NCI-H1417 (cell line): ENCODE measurements around the gene ZRANB1.
A peak's percentile ranks its signal among the peaks of the same experiment; 100 is the strongest.

Experiments used
- DNase-seq, 3 experiments: peaks; one replicate each; lab custom pipeline; 2025; lab: John Stamatoyannopoulos, UW

The ZRANB1 gene

DNA sequence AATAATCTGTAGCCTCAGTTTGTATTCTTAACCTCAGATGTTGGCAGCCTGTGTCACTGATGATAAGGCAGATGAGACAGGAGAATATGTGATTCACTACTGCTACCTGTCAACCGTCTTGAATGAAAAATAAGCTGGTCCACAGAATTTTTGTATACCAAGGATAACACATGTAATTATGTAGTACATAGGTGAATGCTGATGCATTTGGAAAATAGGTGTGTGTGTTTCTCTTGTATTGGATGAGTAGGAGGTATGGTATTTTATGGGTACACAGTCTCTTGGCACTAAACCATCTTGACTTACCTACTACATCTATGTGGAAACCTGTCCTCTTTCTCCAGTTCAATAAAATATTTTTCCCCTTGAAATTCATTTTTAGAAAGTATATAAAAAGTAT lies 20.7 kb upstream of the ZRANB1 start:
- DNase-seq, result no peak

DNA sequence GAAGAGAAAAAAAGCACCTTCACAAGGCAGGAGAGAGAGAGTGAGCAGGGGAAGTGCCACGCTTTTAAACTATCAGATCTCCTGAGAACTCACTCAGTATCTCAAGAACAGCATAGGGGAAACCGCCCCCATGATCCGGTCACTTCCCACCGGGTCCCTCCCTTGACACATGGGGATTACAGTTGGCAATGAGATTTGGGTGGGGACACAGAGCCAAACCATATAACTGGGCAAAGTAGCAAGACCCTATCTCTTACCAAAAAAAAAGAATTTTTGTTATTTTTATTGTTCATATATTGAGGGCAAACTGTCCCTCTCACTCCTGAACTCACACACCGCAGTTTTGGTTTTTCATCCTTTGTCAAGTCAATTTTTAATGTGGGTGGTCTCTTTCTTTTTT lies 18.2 kb upstream of the ZRANB1 start:
- DNase-seq, result no peak

DNA sequence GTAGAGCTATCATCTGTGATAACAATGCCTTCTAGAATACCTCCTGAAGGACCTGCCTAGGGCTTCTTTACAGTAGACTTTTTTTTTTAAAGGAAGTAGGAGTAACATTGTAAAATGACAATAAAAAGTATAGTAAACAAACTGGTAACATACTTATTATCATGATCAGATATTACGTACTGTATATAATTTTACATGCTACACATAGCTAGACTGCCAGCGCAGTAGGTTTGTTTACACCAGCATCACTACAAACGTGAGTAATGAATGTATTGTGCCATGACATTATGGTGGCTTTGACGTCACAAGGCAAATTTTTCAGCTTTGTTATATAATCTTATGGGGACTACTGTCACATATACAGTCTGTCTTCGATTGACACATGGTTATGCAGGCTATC lies 15.4 kb upstream of the ZRANB1 start:
- no peak for DNase-seq

DNA sequence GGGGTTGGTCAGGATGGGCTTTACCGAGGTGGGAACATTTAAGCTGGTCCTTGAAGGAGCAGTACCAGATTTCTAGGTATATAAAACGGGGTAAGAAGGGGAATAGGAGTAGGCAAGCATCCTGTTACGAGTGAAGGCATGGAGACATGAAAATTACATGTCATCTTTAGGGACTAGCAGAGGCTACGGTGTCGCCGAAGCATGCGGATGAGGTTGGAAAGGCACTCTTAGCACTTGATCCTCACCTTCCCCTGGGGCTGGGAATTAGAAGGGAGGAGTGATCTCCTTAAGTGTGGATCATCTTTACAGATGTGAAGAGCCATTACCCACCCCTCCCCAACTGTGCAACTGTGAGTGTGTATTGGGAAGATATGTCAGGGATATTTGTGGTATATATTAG lies 13.8 kb upstream of the ZRANB1 start:
- peak in 1 of 3 experiments; percentile 10 for DNase-seq

DNA sequence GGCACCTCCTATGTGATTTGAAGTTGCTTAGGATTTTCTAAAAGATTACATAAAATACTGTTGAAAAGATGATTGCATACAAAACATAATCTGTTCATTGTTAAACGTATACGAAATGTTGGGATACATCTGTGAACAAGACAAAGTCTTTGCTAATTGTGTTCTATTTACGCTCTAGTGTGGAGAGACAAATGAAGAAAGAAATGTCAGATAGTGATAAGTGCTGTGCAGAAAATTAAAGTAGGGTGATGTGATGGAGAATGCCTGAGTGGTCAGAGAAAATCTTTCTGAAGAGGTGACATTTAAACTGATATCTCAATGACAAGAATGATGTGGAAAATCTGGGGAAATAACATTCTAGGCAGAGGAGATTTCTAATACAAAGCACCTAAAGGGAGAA lies 13.4 kb upstream of the ZRANB1 start:
- DNase-seq, result no peak

DNA sequence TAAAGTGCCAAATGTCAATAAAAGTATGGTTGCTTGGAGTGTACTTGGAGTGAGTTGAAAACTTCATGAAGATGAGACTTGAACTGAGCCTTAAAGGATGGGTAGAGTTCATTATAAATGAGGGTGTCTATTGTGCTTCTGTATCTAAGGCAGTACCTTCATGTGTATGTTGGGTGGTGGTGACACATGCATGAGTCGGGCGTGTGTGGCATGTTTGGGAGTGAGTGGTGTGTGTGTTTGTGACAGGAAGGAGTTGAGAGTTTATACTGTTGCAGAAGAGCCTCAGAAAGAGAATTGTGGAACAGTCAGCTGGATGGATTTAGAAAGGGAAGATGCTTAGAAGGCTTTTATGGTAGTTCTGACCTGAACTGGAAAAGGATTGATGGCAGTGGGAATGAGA lies 6.0 kb upstream of the ZRANB1 start:
- DNase-seq, result no peak

DNA sequence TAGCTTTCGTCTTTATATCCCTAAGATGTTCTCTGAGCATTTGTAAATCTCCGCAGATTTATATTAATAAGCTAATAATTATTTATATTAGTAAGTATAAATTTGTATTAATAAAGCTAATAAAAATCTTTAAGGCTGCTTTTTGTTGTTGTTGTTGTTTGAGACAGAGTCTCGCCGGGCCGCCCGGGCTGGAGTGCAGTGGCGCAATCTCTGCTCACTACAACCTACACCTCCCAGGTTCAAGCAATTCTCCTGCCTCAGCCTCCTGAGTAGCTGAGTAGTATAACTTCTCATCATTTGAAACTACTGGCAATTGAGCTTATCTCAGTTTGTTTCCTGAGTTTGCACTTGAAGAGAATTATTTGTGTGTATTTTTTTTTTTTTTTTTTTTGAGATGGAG lies 5.1 kb upstream of the ZRANB1 start:
- DNase-seq, result no peak

DNA sequence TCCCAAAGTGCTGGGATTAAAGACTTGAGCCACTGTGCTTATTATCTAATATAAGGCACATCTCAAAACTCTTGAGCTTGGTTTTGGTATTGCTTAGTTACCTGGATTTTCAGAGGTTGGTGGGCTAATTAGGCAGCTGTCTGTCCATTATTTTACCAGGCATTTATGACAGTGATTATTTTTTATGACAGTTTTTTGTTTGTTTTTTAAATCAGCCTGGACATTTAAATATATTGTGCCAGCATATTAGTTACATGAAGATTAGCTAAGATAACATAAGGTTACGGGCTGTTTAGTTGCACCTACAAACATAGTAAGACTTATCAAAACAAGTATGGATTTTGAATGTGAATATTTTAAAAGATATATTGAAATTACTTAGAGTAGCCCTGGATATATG lies 2.6 kb upstream of the ZRANB1 start:
- peak in 2 of 3 experiments; percentile 4 to 66 for DNase-seq

DNA sequence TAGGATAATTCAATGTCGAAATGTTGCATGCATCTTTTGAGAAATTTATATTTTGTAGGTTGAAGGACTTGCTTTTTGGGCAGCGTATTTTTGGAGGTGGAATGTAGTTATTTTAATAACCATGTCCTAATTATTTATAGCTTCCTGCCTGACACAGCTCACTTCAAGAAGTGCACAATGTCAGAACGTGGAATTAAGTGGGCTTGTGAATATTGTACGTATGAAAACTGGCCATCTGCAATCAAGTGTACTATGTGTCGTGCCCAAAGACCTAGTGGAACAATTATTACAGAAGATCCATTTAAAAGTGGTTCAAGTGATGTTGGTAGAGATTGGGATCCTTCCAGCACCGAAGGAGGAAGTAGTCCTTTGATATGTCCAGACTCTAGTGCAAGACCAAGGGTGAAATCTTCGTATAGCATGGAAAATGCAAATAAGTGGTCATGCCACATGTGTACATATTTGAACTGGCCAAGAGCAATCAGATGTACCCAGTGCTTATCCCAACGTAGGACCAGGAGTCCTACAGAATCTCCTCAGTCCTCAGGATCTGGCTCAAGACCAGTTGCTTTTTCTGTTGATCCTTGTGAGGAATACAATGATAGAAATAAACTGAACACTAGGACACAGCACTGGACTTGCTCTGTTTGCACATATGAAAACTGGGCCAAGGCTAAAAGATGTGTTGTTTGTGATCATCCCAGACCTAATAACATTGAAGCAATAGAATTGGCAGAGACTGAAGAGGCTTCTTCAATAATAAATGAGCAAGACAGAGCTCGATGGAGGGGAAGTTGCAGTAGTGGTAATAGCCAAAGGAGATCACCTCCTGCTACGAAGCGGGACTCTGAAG lies 620 bp downstream of the ZRANB1 start:
- no peak for DNase-seq

DNA sequence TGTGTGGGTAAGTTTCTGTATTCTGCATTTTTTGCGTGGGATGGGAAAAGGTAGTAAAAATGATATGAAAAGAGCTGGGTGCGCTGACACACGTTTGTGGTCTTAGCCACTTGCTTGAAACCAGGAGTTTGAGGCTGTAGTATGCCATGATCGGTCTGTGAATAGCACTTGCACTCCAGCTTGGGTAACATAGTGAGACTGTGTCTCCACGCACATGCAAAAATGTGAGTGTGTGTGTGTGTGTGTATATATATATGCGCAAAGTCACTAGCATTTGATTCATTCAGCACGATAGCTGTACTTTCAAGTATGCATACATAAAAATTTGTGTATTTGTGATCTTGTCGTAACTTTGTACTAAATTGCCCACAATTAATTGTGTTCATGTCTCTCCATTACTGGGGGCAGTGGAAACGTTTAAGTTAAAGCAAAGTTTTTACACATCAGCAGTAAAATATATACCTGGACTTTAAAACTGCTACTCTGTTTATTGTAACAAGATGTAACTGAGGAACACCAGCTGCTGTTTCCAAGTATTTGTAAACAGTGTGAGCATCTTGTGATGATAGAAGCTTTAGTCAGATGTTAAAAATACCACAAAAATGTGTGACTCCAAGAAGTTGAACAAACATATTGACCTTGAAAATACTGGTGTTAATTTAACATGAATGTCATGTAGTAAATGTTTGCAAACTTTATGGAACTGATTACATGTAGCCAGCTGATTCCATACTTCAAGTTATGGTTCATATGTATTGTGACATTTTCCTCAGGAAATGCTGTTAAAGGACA lies 1.6 kb downstream of the ZRANB1 start:
- DNase-seq, result no peak

DNA sequence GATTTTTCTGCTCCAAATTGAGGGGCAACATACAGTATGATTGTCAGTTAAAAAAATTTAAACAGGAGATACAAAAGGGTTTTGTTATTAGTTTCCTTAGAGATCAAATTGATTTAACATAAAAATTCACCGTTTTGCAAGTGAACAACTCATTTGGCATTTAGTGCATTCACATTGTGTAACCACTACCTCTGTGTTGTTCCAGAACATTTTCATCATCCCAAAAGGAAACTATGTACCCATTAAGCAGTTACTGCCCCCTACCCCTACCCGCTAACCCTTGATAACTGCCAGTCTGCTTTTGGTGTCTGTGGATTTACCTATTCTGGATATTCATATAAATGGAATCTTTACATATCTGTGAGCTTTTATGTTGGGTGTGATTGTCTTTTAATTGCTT lies 3.1 kb downstream of the ZRANB1 start:
- DNase-seq, result no peak

DNA sequence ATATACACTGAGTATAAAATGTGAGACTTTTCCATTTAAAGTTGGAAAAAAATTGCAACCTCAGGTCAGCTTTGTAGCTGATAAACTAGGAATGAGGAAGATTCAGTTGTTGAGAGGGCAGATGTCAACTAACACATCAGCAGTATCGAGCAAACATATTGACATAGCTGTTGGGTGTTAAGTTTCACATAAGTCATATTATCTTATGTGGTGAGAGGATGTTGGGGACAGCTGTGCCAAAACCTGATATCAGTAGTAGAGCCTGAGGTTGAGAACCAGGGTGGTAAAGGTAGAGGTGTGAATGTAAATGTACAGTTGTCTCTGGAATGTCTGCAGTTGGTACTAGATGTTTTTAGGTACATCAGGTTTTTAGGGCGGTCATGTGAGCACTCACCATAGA lies 5.0 kb downstream of the ZRANB1 start:
- peak in 1 of 3 experiments; percentile 41 for DNase-seq

DNA sequence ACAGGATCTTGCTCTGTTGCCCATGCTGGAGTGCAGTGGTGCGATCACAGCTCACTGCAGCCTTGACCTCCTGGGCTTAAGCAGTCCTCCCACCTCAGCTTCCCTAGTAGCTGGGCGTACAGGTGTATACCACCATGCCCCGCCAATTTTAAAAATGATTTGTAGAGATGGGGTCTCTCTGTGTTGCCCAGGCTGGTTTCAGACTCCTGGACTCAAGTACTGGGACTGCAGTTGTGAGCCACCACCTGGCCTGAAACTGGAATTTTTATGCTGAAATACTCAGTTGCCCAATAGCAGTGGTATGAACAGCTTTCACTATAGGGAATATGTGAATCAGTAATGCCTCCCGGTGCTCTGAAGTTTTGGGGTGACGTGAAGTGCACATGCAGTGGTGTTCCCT lies 7.6 kb downstream of the ZRANB1 start:
- DNase-seq, result no peak

DNA sequence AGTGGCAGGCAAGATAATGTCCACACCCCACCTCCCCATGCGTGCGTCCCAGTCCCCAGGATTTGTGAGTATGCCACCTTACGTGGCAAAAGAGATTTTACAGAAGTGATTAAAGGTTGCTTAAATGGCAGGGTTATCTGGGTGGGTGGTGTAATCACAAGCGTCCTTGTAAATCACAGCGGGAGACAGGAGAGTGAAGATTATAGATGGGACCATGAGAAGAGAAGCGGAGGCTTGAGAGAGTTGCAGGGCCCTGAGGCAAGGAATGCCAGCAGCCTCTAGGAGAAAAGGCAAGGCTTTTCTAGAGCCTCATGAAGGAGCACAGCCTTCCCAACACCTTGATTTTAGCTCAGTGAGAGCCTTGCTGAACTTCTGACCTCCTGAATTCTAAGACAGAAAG lies 10.2 kb downstream of the ZRANB1 start:
- no peak for DNase-seq

DNA sequence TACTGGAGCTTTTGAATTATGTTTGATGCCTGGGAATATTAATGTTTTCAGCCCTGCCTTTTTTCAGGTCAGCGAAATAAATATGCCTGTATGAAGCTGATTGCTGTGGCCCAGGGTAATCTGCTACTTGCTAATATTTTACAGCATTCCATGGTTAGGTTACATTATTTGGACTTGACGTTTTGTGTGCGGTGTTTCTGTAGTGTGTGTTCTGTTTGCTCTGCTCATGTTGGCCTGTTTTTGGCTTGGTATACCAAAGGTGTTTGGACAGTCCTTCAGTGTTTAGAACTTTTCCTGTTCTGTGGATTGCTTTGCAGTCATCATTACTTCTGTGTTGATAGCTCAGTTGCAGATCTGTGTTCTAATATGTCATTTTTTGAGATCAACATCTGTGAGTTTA lies 11.5 kb downstream of the ZRANB1 start:
- DNase-seq, result no peak

DNA sequence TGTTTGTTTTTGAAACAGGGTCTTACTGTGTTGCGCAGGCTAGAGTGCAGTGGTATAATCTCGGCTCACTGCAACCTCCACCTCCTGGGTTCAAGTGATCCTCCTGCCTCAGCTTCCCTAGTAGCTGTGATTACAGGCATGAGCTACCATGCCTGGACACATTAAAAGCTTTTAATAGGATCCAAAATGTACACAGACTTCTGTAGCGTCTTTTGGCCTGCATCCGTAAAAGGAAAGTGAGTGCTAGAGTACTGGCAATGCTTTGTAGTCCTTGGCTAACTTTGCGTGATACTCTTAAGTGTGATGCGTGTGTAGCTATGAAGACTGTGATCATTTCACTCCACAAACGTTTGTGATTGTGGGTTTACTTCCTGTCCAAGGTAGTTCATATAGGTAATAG lies 13.3 kb downstream of the ZRANB1 start:
- DNase-seq, result no peak

DNA sequence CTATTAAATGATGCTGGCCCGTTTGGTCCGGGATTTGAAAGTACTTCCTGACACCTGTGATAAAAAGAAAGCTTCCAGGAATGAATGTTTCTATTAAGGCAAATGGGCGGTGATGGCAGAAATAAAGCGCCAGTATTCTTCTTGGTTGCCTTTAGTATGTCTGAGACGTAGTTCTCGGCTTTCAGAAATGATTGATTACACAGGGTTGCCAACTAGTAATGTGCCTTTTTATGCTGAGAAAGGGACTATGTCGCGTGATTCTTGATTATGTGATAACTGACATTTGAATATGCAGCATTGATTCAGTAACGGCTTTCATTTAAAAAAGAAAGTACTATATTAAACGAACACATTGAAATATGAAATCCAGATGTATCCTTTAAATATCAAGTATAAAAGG lies 13.9 kb downstream of the ZRANB1 start:
- no peak for DNase-seq

DNA sequence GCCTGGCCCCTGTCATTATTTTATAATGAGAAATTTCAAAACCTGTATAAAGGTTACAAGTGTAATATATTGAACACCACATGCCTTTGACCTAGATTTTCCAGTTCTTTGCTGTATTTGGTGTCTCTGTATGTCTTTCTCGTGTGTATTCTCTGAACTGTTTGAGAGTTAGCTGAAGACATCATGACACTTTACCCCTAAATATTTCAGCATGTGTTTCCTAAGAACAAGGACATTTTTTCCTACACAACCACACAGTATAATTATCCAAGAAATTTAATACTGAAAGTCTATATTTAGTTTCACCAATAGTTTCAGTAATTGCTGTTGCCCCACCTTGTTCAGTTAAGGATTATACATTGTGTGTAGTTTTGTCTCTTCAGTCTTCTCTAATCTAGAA lies 14.8 kb downstream of the ZRANB1 start:
- no peak for DNase-seq

DNA sequence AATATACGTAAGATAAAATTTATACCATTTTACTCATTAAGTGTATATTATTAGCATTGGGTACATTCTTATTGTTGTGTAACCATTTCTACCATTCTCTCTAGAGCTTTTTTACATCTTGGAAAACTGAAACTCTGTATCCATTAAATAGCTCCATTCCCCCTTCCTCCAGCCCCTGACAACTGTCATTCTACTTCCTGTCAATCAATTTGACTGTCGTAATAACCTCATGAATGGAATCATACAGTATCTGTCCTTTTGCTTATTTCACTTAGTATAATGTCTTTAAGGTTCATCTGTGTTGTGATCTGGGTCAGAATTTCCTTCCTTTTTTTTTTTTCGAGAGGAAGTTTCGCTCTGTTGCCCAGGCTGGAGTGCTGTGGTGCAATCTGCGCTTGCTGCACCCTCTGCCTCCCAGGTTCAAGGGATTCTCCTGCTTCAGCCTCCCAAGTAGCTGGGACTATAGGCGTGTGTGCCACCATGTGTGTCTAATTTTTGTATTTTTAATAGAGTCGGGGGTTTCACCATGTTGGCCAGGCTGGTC lies 15.6 kb downstream of the ZRANB1 start:
- DNase-seq, result no peak

DNA sequence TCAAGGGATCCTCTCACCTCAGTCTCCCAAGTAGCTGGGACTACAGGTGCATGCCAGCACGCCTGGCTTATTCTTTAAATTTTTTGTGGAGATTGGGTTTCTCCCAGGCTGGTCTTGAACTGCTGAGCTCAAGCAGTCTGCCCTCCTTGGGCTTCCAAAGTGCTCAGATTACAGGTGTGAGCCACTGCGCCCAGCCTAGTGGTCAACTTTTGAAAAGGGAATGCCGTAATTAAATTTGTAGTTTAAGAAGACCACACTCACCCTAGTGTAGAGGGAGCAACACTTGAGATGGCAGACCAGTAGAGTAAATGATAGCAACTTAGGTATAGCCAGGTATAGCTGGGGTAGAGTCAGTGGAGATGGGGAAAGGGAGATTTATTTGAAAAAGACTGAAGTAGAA lies 17.6 kb downstream of the ZRANB1 start:
- no peak for DNase-seq

DNA sequence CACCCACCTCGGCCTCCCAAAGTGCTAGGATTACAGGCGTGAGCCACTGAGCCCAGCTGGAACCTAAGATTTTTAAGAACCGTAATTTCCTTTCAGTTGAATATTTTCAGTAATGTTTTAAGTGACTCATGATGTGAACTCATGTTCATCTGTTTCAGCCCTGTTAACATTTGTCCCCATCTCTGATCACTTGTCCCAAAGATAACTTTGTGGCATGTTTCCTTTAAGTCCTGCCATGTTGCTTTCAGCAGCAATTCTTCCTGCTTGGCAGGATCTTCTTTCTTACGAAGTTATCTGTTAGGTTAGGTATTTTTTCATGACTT lies 19.3 kb downstream of the ZRANB1 start:
- DNase-seq, result no peak

DNA sequence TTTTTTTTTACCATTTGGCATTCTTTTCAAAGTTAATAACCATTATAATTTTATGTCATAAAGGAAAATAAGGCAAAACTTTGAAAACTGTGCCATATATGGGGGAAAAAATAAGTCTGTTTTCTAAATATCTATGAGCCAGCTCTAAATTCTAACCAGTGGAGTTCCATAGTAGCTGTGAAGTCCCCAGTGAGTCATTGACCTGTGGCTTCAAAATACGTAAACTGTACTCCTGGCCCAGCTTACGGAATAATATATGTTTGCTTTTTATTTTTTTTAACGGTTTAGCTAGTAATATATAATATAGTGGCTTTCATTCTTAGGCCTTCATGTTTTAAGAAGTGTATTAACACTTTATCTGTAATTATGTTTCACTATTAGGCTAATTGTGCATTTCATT lies 20.5 kb downstream of the ZRANB1 start:
- no peak for DNase-seq
